ENCODE measurements around the gene HCAR2.
"Not testable (repeated sequence)": the region's sequence is repeated elsewhere in the genome, so short reads cannot be mapped to it uniquely, and the experiment has no call there.

Gene HCAR2

GRCh38 chr12:122702890-122703611 is at the start of gene HCAR2:
HCAR2 (minus strand) TSS chr12:122703357; CDS start chr12:122703283, 74 bp downstream.
- DNase-seq (ENCODE audit: low read depth in 2 of 2): not testable (repeated sequence)

DNA sequence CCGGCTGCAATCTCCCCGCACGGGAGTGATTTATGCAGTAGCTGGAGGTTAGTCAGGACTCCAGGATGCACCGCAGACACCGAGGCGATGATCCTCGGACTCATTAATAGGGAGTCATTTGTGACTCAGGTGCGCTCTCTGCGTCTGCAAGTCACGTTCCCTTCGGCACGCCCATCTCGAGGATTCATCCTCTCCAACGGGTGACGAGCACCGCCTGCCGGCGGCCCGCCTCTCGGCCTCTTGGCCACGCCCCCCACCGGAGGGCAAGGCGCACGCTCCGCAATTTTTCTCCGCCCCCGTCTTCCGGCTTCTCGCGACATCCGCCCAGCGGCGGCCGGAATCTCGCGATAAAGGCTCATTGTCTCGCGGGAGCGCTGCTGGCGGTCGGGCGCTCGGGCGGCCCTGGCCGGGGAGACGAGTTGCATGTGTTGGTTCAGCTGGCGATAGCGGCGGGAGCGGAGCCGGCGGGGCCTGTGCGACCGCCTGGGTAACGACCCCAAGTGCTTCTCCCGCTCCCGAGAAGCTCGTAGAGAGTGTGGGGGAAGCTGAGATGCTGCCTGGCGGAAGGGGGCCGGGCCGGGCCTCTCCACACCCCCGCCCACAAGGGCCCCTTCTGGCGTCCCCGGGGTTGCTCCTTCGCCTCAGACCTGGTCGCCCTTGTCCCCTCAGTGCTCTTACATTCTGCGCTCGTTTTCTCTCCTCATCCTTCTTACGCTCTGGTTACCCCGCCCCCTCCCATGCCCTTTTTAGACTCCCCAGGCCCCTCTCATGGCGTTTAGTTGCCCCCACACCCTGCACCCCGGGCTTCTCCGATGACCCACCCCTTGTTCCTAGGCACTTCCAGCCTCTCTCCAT is 49.5 kb upstream of the HCAR2 start, which contains the start of gene DENR:
DENR (plus strand) TSS at position 361 of the 855 bp plus-strand sequence. CDS start 878 bp downstream, outside the sequence.
- DNase-seq (ENCODE audit: low read depth in 2 of 2): peak; percentile 99 to 100

DNA sequence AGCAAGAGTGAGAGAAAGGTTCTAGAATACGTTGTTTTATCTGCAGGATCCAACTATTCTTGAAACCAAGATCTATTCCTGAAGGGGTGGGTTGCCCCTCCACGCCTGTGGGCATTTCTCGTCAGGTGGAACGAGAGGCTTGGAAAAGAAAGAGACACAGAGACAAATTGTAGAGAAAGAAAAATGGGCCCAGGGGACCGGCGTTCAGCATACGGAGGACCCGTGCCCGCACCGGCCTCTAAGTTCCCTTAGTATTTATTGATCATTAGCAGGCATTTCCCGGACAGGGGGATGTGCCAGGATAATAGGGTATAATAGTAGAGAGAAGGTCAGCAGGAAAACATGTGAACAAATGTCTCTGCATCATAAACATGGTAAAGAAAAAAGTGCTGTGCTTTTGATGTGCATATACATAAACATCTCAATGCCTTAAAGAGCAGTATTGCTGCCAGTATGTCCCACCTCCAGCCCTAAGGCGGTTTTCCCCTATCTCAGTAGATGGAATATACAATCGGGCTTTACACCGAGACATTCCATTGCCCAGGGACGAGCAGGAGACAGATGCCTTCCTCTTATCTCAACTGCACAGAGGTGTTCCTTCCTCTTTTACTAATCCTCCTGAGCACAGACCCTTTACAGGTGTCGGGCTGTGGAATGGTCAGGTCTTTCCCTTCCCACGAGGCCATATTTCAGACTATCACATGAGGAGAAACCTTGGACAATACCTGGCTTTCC is 47.8 kb upstream of the HCAR2 start:
- not testable (repeated sequence) for DNase-seq (ENCODE audit: low read depth in 2 of 2)

- DNase-seq (ENCODE audit: low read depth in 2 of 2): no peak
These were observed 46.6 kb upstream of the HCAR2 start for GRCh38 chr12:122749569-122750332.

DNA sequence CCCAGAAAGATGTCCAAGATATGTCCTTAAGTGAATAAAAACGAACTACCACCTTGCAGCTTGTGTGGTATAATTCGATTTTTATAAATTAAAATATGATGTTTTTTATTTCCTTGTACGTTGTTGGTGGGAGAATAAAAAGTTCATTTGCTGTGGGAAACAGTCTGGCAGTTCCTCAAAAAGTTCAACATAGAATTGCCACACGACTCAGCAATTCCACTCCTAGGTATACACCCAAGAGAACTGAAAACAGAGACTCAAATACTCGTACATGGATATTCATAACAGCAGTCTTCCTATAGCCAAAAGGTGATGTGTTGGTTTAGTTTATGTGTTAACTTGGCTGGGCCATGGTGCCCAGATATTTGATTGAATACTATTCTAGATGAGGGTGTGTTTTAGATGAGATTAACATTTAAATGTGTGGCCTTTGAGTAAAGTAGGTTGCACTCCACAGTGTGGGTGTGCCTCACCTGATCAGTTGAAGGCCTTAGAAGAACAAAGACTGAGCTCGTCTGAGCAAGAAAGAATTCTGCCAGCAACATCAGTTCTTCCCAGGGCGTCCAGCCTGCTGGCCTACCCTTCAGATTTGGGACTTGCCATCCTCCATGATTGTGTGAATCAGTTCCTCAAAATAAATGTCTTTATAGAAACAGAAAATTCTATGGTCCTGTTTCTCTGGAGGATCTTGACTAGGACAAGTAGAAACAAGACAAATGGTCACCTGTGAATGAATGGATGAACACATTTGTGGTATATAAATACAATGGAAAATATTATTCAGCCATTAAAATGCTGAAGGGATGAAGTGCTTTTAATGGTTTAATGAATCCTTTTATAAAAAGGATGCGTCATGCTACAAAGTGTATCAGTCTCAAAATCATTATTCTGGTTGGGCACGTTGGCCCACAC is 44.3 kb upstream of the HCAR2 start:
- no peak for DNase-seq (ENCODE audit: low read depth in 2 of 2)

- no peak for DNase-seq (ENCODE audit: low read depth in 2 of 2)
These were observed 40.9 kb upstream of the HCAR2 start for GRCh38 chr12:122743895-122744525.

GRCh38 chr12:122740351-122740750 is 37.2 kb upstream of the HCAR2 start:
- no peak for DNase-seq (ENCODE audit: low read depth in 2 of 2)

DNA sequence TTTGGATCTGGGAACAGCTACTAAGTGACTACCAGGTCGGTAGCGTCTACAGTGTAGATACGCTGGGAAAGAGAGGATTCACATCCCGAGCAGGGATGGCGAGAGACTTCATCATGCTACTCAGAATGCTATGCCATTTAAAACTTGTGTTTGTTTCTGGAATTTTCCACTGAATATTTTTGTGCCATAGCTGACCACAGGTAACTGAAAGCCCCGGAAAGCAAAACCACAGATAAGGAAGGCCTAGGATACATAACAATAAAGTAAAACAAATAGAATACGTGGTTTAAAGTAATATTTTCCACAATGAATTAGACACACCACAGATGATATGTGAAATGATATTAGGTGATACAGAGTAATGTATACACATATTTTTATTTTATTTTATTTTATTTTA is 35.4 kb upstream of the HCAR2 start:
- no peak for DNase-seq (ENCODE audit: low read depth in 2 of 2)

GRCh38 chr12:122732611-122733010 is 29.5 kb upstream of the HCAR2 start:
- DNase-seq (ENCODE audit: low read depth in 2 of 2): no peak

GRCh38 chr12:122732170-122732569 is 29.0 kb upstream of the HCAR2 start:
- no peak for DNase-seq (ENCODE audit: low read depth in 2 of 2)

GRCh38 chr12:122730215-122731014 is 27.3 kb upstream of the HCAR2 start, which contains the start of gene HCAR1:
HCAR1 (minus strand) TSS chr12:122730844; CDS start chr12:122730339, 505 bp downstream.
- DNase-seq (ENCODE audit: low read depth in 2 of 2): peak; percentile 27 to 34

DNA sequence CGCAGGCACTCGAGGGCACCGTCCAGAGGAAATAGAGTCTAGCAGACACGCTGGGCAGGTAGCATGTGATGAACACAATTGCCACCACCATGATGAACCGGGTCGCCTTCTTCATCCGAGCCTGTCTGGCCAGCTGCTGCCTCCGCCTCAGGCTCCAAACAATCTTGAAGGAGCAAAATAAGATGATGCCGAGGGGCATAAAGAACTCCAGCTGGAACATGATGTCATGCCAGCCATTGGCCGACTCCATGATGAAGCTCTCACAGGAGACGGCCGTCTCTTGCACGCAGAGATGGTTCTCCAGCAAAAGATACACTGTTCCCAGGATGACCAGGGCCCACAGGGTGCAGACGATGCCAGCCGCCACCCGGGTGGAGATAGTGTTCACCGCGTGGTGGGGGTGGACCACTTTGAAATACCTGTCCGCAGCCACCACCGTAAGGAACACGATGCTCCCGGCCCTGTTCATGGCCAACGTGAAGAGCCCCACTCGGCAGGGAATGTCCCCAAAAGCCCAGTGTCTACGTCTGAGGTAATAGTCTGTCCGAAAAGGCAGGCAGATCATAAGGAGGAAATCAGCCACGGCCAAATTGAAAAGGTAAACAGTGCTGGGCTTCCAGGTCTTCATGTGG is 26.5 kb upstream of the HCAR2 start:
- no peak for DNase-seq (ENCODE audit: low read depth in 2 of 2)

DNA sequence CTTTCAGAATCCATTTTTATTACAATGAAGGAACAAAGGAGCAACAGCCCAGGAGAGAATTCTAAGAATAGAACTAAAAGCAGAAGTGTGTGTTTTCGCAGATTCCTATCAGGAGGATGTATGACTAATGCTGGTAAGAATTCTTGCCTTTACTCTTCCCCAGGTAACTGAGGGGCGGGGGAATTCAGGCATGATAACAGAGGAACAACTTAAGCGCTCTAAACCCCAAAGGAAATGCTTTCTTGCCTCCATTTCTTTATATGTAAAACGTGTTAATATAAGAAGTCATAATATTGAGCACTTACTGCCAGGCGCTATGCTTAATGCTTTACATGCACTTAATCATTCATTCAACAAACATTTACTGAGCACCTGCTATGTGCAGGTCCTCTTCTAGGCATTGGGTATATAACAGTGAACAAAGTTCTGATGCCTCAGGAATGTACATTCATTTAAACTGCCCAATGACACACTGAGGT is 23.0 kb upstream of the HCAR2 start:
- DNase-seq (ENCODE audit: low read depth in 2 of 2): no peak

DNA sequence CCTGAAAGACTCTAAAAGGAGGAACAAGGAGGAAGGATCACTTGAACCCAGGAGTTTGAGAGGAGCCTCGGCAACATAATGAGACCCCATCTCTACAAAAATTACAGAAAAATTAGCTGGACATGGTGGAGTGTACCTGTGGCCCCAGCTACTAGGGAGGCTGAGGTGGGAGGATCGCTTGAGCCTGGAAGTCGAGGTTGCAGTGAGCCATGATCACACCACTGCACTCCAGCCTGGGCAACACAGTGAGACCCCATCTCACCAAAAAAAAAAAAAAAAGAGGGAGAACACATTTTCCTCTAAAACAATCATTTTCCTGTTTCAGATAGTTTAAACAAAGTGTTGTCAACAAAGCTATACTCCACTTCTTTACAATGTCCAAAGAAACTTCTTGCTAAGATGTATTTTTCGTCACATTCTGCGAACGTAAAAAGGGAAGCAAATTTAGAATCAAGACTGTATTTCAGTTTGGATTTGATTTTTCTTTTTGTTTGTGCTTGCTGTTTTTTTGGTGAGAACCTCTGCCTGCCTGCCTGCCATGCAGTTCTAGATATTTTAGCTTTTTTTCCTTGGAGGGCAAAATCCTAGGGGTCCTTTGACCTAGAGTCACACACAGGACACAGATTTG is 22.4 kb upstream of the HCAR2 start:
- no peak for DNase-seq (ENCODE audit: low read depth in 2 of 2)

DNA sequence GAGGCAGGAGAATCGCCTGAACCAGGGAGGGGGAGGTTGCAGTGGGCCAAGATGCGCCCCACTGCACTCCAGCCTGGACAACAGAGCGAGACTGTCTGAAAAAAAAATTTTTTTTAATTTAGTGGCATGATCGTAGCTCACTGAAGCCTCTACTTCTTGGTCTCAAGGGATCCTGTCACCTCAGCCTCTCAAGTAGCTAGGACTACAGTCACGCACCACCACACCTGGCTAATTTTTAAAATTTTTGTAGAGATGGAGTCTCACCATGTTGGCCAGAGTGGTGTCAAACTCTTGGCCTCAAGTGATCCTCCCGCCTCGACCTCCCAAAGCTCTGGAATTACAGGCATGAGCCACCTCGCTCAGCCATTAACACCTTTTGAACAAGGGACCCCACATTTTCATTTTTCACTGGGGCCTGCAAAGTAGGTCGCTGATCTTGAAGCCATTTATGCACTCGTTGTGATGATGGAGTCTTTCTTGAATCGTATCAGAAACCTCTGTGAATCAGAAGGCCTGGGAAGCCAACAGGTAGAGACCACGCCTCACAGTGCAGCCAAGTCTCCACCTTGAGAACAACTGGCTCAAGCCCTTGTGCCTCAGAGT is 21.6 kb upstream of the HCAR2 start:
- DNase-seq (ENCODE audit: low read depth in 2 of 2): no peak

DNA sequence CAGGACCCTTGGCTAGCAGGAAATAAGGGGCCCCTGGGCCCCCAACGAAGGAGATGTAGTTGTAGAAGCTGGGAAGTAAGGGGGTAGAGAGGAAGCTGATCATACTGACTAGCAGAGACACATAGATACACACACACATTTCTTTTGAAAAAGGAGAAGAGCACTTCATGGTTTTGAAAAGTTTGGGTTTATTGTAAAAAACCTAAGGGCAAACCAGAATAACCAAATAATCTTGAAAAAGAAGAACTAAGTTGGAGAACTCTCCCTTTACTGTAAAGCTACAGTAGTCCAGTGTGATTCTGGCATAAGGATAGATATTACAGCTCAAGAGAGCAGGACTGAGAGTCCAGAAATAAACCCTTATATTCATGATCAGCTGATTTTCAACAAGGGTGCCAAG is 19.2 kb upstream of the HCAR2 start:
- no peak for DNase-seq (ENCODE audit: low read depth in 2 of 2)

GRCh38 chr12:122721057-122721545 is 17.9 kb upstream of the HCAR2 start:
- DNase-seq (ENCODE audit: low read depth in 2 of 2): no peak
